Measurements from ENCODE around the gene NTSR1. TPM values are rescaled to one million over a fixed set of nuclear protein-coding genes. Genes with fewer than 3 reads are reported as not detected.

The NTSR1 gene
- total and polyA plus RNA-seq, 2 experiments from 2014 or later, result 0.15 to 1.4 TPM

DNA sequence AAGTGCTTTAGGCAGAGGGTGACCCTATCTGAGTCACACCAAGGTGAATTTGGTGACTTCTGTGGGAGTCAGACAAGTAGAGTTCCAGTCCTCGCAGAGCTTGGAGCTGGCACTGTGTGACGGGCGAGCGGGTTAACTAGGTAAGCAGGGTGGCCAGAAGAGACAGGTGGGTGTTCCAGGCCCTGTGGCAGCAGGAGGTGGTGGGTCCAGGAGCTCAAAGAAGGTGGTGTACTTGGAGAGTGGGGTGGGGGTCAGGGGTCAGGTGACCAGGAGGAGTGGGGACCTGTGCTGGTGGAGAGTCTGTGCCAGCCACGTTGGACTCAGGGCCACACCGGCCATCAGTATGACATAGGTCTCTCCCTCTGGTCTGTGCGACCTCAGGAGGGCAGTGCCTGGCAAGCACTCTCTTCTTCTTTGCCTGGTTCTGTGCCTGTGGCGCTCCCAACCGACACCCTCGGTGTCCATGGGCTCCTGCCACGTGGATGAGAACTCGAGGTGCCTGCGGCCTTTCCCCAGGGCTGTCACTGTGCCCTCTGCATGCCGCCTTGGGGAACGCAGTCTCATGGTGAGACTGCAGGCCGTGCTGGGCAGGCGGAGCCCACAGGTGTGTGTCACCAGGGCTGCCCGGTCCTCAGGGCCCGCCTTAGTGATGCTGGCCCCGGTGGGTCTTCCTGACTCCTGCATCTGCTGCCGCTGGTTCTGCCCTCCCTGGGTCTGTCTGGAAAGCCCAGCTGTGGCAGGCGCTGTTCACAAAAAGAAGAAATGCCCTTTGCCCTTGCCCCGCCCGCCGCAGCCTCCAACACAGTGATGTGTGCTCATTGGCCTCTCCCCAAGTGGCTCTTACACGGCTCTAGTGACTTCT lies 89.3 kb downstream of the NTSR1 start:
- H3K4me2 ChIP-seq, result peak overlapping the region; percentile 75; the same call in 1 of the 2 replicates

DNA sequence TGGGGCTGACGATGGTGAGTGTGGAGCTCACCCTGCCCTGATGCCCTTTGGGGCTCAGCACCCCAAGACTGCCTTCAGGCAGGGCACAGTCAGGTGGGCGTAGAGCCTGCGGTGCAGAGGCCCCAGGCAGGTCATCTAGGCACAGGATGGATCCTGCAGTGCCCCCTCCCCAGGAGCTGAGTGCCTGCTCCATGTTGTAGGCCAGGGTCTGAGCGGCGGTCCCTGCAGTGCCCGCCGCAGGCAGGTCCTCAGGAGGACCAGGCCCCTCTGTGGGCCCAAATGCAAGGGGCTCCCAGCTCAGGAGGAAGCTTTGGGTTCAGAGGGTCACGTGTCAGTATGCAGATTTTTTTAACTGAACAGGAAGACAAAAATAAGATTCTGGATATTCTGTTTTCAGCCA lies 90.4 kb downstream of the NTSR1 start:
- no peaks in the 10 kb centered on the region for H3K9me3 Mint-ChIP-seq
- Histone ChIP-seq H3K4me1 (ENCODE audit: insufficient read depth) (peaks cover 10% of the 10 kb centered on the region; the same call in 1 of the 2 replicates), H3K27ac (ENCODE audit: low read depth) (no peak overlapping the region), H3K27me3 (ENCODE audit: insufficient read depth) (peaks cover 22% of the 10 kb centered on the region), H4K20me1 (replicated peaks; ENCODE audit: insufficient read depth) (peaks cover 3% of the 10 kb centered on the region), H3K79me2 (replicated peaks; ENCODE audit: insufficient read depth) (no peaks in the 10 kb centered on the region), H2AFZ (no peak overlapping the region), H3K4me3 (no peak overlapping the region), H3K4me2 (no peak overlapping the region), H3K9me2 (ENCODE audit: insufficient read depth) (no peaks in the 10 kb centered on the region), H3F3A (replicated peaks; ENCODE audit: low read depth) (peaks cover 15% of the 10 kb centered on the region), H3K36me3 (ENCODE audit: insufficient read depth) (peaks cover 7% of the 10 kb centered on the region; the same call in 1 of the 2 replicates)
- DNase-seq (ENCODE audit: low spot score) (no peak), ATAC-seq (no peak)
- H3K4me3 Mint-ChIP-seq, result no peak overlapping the region
- peaks cover 40% of the 10 kb centered on the region for H3K27me3 Mint-ChIP-seq (ENCODE audit: insufficient read depth, low read depth, poor library complexity)
- peaks cover 3% of the 10 kb centered on the region; the same call in 1 of the 3 replicates for H3K4me1 Mint-ChIP-seq
- no peak overlapping the region for H3K27ac Mint-ChIP-seq
- H3K36me3 Mint-ChIP-seq (ENCODE audit: low read depth), result peaks cover 30% of the 10 kb centered on the region
- TF ChIP-seq EZH2phosphoT487 (IDR thresholded peaks at IDR 0.05; ENCODE audit: unreplicated experiment) (no peak), EZH2 (IDR thresholded peaks at IDR 0.05; ENCODE audit: low read depth, unreplicated experiment) (no peak), ZNF331 (CRISPR knock-in tag; IDR thresholded peaks at IDR 0.05; ENCODE audit: low read depth) (no peak), NANOG (IDR thresholded peaks at IDR 0.05; ENCODE audit: borderline replicate concordance) (no peak), ZNF114 (CRISPR knock-in tag; IDR thresholded peaks at IDR 0.05) (no peak), CREB1 (CRISPR knock-in tag; IDR thresholded peaks at IDR 0.05; ENCODE audit: low read depth) (no peak)
- TF ChIP-seq, protein P1, sequence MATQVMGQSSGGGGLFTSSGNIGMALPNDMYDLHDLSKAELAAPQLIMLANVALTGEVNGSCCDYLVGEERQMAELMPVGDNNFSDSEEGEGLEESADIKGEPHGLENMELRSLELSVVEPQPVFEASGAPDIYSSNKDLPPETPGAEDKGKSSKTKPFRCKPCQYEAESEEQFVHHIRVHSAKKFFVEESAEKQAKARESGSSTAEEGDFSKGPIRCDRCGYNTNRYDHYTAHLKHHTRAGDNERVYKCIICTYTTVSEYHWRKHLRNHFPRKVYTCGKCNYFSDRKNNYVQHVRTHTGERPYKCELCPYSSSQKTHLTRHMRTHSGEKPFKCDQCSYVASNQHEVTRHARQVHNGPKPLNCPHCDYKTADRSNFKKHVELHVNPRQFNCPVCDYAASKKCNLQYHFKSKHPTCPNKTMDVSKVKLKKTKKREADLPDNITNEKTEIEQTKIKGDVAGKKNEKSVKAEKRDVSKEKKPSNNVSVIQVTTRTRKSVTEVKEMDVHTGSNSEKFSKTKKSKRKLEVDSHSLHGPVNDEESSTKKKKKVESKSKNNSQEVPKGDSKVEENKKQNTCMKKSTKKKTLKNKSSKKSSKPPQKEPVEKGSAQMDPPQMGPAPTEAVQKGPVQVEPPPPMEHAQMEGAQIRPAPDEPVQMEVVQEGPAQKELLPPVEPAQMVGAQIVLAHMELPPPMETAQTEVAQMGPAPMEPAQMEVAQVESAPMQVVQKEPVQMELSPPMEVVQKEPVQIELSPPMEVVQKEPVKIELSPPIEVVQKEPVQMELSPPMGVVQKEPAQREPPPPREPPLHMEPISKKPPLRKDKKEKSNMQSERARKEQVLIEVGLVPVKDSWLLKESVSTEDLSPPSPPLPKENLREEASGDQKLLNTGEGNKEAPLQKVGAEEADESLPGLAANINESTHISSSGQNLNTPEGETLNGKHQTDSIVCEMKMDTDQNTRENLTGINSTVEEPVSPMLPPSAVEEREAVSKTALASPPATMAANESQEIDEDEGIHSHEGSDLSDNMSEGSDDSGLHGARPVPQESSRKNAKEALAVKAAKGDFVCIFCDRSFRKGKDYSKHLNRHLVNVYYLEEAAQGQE (IDR thresholded peaks at IDR 0.05; ENCODE audit: unreplicated experiment), result no peak
- TF ChIP-seq, protein P2, sequence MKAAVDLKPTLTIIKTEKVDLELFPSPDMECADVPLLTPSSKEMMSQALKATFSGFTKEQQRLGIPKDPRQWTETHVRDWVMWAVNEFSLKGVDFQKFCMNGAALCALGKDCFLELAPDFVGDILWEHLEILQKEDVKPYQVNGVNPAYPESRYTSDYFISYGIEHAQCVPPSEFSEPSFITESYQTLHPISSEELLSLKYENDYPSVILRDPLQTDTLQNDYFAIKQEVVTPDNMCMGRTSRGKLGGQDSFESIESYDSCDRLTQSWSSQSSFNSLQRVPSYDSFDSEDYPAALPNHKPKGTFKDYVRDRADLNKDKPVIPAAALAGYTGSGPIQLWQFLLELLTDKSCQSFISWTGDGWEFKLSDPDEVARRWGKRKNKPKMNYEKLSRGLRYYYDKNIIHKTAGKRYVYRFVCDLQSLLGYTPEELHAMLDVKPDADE (IDR thresholded peaks at IDR 0.05), result no peak

More for the DNA sequence above, 89.3 kb downstream of the NTSR1 start:
- no peaks in the 10 kb centered on the region for H3K9me3 Mint-ChIP-seq
- no peak overlapping the region for H3K4me3 ChIP-seq
- no peaks in the 10 kb centered on the region for H3K79me2 ChIP-seq (replicated peaks; ENCODE audit: insufficient read depth)
- H3K4me1 ChIP-seq (ENCODE audit: insufficient read depth), result peaks cover 7% of the 10 kb centered on the region; the same call in 1 of the 2 replicates
- H3K4me3 Mint-ChIP-seq, result peak overlapping the region; percentile 76
- H3K27me3 ChIP-seq (ENCODE audit: insufficient read depth), result peaks cover 17% of the 10 kb centered on the region
- DNase-seq (ENCODE audit: low spot score) (no peak), ATAC-seq (no peak)
- no peak overlapping the region for H3K27ac Mint-ChIP-seq
- no peaks in the 10 kb centered on the region for H3K9me2 ChIP-seq (ENCODE audit: insufficient read depth)
- peaks cover 7% of the 10 kb centered on the region; the same call in 1 of the 2 replicates for H3K36me3 ChIP-seq (ENCODE audit: insufficient read depth)
- peaks cover 3% of the 10 kb centered on the region for H3K4me1 Mint-ChIP-seq
- H3K36me3 Mint-ChIP-seq (ENCODE audit: low read depth), result peaks cover 30% of the 10 kb centered on the region
- H4K20me1 ChIP-seq (replicated peaks; ENCODE audit: insufficient read depth), result peaks cover 3% of the 10 kb centered on the region
- H3K27me3 Mint-ChIP-seq (ENCODE audit: insufficient read depth, low read depth, poor library complexity), result peaks cover 36% of the 10 kb centered on the region
- peaks cover 9% of the 10 kb centered on the region; the same call in 1 of the 2 replicates for H3F3A ChIP-seq (replicated peaks; ENCODE audit: low read depth)
- H2AFZ ChIP-seq, result no peak overlapping the region
- TF ChIP-seq JUNB (IDR thresholded peaks at IDR 0.05; ENCODE audit: unreplicated experiment) (no peak), POLR2AphosphoS5 (IDR thresholded peaks at IDR 0.05; ENCODE audit: low read depth) (no peak), STAT1 (IDR thresholded peaks at IDR 0.05; ENCODE audit: unreplicated experiment) (no peak), ZNF114 (CRISPR knock-in tag; IDR thresholded peaks at IDR 0.05) (no peak), EZH2 (IDR thresholded peaks at IDR 0.05; ENCODE audit: low read depth, unreplicated experiment) (no peak), EZH2phosphoT487 (IDR thresholded peaks at IDR 0.05; ENCODE audit: unreplicated experiment) (no peak), ZNF331 (CRISPR knock-in tag; IDR thresholded peaks at IDR 0.05; ENCODE audit: low read depth) (no peak), NANOG (IDR thresholded peaks at IDR 0.05; ENCODE audit: borderline replicate concordance) (no peak)
- TF ChIP-seq, protein P2 (IDR thresholded peaks at IDR 0.05), result no peak
- TF ChIP-seq, protein P3, sequence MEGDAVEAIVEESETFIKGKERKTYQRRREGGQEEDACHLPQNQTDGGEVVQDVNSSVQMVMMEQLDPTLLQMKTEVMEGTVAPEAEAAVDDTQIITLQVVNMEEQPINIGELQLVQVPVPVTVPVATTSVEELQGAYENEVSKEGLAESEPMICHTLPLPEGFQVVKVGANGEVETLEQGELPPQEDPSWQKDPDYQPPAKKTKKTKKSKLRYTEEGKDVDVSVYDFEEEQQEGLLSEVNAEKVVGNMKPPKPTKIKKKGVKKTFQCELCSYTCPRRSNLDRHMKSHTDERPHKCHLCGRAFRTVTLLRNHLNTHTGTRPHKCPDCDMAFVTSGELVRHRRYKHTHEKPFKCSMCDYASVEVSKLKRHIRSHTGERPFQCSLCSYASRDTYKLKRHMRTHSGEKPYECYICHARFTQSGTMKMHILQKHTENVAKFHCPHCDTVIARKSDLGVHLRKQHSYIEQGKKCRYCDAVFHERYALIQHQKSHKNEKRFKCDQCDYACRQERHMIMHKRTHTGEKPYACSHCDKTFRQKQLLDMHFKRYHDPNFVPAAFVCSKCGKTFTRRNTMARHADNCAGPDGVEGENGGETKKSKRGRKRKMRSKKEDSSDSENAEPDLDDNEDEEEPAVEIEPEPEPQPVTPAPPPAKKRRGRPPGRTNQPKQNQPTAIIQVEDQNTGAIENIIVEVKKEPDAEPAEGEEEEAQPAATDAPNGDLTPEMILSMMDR (conservative IDR thresholded peaks at IDR 0.05; ENCODE audit: low read depth in 2 of 2), result no peak
- H3K27ac ChIP-seq (ENCODE audit: low read depth), result no peak overlapping the region

Measured in GM23338 (cell line).